ENCODE data around the gene LTBP1. TPM values are rescaled to one million over a fixed set of nuclear protein-coding genes. Genes with fewer than 3 reads are reported as not detected.

The LTBP1 gene
- total RNA-seq, 1 experiment from 2014 or later = 28.5 TPM

DNA sequence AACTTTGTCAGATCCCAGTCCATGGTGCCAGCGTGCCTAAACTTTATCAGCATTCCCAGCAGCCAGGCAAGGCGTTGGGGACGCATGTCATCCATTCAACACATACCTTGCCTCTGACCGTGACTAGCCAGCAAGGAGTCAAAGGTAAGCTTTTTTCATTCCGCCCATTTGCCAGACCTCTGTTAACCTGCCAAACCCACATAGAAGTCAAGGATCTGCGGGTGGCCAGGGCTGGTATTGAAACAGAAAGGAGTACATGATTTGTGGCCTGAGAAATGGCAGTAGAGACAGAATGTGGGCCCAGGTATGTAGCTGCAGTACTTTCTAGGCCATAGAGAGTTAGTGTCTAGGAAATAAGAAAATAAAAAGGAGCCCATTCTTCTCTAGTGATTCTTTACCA, 240.2 kb downstream of the LTBP1 start:
- Histone ChIP-seq H2AFZ (ENCODE audit: low read length) (no peak overlapping the region), H4K91ac (ENCODE audit: insufficient read length, low read depth, low read length) (no peak overlapping the region), H3K9ac (ENCODE audit: extremely low read depth, insufficient read length, low read length) (no peak overlapping the region), H2BK12ac (ENCODE audit: insufficient read length, low read depth, low read length) (no peak overlapping the region), H3T11ph (ENCODE audit: low read length) (no peak overlapping the region), H3K79me2 (ENCODE audit: insufficient read depth, low read length) (no peaks in the 10 kb centered on the region), H3K79me1 (ENCODE audit: insufficient read depth, low read depth, low read length, poor library complexity, severe bottlenecking) (no peaks in the 10 kb centered on the region), H3K4ac (ENCODE audit: low read depth, low read length) (no peak overlapping the region), H3K27me3 (ENCODE audit: insufficient read depth, low read length) (no peaks in the 10 kb centered on the region), H2BK120ac (ENCODE audit: low read depth, low read length, poor library complexity, severe bottlenecking) (no peak overlapping the region), H4K8ac (replicated peaks; ENCODE audit: insufficient read length, low read depth, low read length) (no peak overlapping the region), H2BK5ac (ENCODE audit: insufficient read length, low read length) (no peak overlapping the region), H3K56ac (ENCODE audit: insufficient read length, low read depth, low read length) (no peak overlapping the region), H2AK5ac (ENCODE audit: insufficient read length, low read length) (no peak overlapping the region), H3K18ac (ENCODE audit: insufficient read length, low read depth, low read length) (no peak overlapping the region), H3K23ac (ENCODE audit: insufficient read length, low read depth, low read length) (no peak overlapping the region), H3K9me3 (ENCODE audit: control insufficient read depth, low read depth, low read length) (no peaks in the 10 kb centered on the region), H3K4me2 (ENCODE audit: insufficient read depth, insufficient read length, low read length) (no peak overlapping the region), H3K27ac (ENCODE audit: insufficient read length, low read depth, low read length) (no peak overlapping the region), H2BK20ac (ENCODE audit: low read depth, low read length, poor library complexity, severe bottlenecking) (no peak overlapping the region), H4K20me1 (ENCODE audit: control insufficient read depth, insufficient read depth, insufficient read length) (no peaks in the 10 kb centered on the region), H3K14ac (ENCODE audit: insufficient read depth, low read length) (no peak overlapping the region), H3K23me2 (ENCODE audit: insufficient read length, low read depth, low read length, poor library complexity, severe bottlenecking) (no peaks in the 10 kb centered on the region), H2BK15ac (ENCODE audit: low read depth, low read length) (no peak overlapping the region), H3K4me1 (ENCODE audit: insufficient read depth, low read length) (no peaks in the 10 kb centered on the region), H4K5ac (ENCODE audit: insufficient read length, low read depth, low read length) (no peak overlapping the region)
- Mint-ChIP-seq H3K27me3 (ENCODE audit: low read depth) (no peaks in the 10 kb centered on the region), H3K4me3 (no peak overlapping the region), H3K4me1 (no peaks in the 10 kb centered on the region), H3K9me3 (no peaks in the 10 kb centered on the region), H3K36me3 (ENCODE audit: insufficient read depth in 1 of 3, low read depth in 3 of 3) (peaks cover 3 to 5% (median 5%) of the 10 kb centered on the region in 3 experiments; a peak in 5 of 7 replicates), H3K27ac (no peak overlapping the region; a peak in 3 of 7 replicates)
- TF ChIP-seq, protein P1, sequence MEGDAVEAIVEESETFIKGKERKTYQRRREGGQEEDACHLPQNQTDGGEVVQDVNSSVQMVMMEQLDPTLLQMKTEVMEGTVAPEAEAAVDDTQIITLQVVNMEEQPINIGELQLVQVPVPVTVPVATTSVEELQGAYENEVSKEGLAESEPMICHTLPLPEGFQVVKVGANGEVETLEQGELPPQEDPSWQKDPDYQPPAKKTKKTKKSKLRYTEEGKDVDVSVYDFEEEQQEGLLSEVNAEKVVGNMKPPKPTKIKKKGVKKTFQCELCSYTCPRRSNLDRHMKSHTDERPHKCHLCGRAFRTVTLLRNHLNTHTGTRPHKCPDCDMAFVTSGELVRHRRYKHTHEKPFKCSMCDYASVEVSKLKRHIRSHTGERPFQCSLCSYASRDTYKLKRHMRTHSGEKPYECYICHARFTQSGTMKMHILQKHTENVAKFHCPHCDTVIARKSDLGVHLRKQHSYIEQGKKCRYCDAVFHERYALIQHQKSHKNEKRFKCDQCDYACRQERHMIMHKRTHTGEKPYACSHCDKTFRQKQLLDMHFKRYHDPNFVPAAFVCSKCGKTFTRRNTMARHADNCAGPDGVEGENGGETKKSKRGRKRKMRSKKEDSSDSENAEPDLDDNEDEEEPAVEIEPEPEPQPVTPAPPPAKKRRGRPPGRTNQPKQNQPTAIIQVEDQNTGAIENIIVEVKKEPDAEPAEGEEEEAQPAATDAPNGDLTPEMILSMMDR (conservative IDR thresholded peaks at IDR 0.05) = no peak
- WGBS (ENCODE audit: extremely low coverage, insufficient read length, low lambda C conversion rate) = no CpG with 5 or more reads among the region's 6 CpGs
- DNase-seq = no peak
